Left lung (tissue), 10 donors: ENCODE data around the gene GIMAP5. TPM values are rescaled to one million over a fixed set of nuclear protein-coding genes. Genes with fewer than 3 reads are reported as not detected.

ENCODE experiments used
- ATAC-seq: fragments of 200-7000 bp; cut with Tn5 transposase; one replicate; pipeline ENCODE4 v1.9.1; 2020; ENCODE audit warnings: moderate library complexity
- DNase-seq, 4 donors: peaks; one replicate each; pipeline ENCODE4 v3.0.0-alpha.2; 2013 to 2020
- H3K27ac ChIP-seq, 2 donors: fragments of 200-600 bp; sonication (generic) in 1 of 2; one replicate each; pipeline versions ENCODE4 v1.5.0 to v1.8.0; 2020 to 2021
- H3K27me3 ChIP-seq, 2 donors: fragments of 200-600 bp; sonication (generic) in 1 of 2; one replicate each; pipeline versions ENCODE4 v1.5.0 to v1.8.0; 2020 to 2021
- H3K36me3 ChIP-seq, 2 donors: fragments of 200-600 bp; sonication (generic) in 1 of 2; one replicate each; pipeline versions ENCODE4 v1.5.0 to v1.8.0; 2020 to 2021
- H3K4me1 ChIP-seq, 2 donors: fragments of 200-600 bp; one replicate each; pipeline ENCODE4 v1.8.0; 2021
- H3K4me3 ChIP-seq, 2 donors: fragments of 200-600 bp; sonication (generic) in 1 of 2; one replicate each; pipeline versions ENCODE4 v1.5.0 to v1.8.0; 2020 to 2021; ENCODE audit warnings: mild to moderate bottlenecking in 1 of 2
- H3K9me3 ChIP-seq, 2 donors: fragments of 200-600 bp; sonication (generic) in 1 of 2; one replicate each; pipeline versions ENCODE4 v1.5.0 to v1.8.0; 2020 to 2021
- CTCF ChIP-seq, 2 donors: fragments of 200-600 bp; sonication (generic) in 1 of 2; IDR thresholded peaks; one replicate each; pipeline versions ENCODE4 v1.5.0 to v1.8.0; 2021; ENCODE audit warnings: antibody characterized with exemption in 2 of 2
- intact Hi-C, 2 donors: fragments of 100-400 bp; cut with DNase I; formaldehyde crosslinking; loops; one replicate each; pipeline versions ENCODE4 v1.11.2 to v1.14.2; 2022
- polyA plus RNA-seq, 6 donors: library from polyadenylated mRNA; unstranded; fragments of 120-200 nt; gene quantifications; one replicate each; pipeline ENCODE4 v1.2.1, GENCODE V29; 2013; ENCODE audit not compliant: insufficient read length in 6 of 6
- total RNA-seq, 2 donors: library from RNA; stranded (reverse); fragmentation: NEBNext Ultra II Directional; extraction: Animal tissue kit (Norgen Biotek cat#: 25700); gene quantifications; one replicate each; pipeline ENCODE4 v1.2.1, GENCODE V29; 2021
- donor health status: DM: no; HTN: yes; CAD: no.
- donor health status: DM: no; HTN: no; CAD: no.

GIMAP5 gene
- total and polyA plus RNA-seq, 8 donors, result 9.8 to 37.8 (median 16.9) TPM

- H3K4me3 ChIP-seq, result no peak overlapping the region
- no peaks in the 10 kb centered on the region for H3K9me3 ChIP-seq
- peaks cover 10 to 74% of the 10 kb centered on the region in 2 donors for H3K4me1 ChIP-seq
- peak; percentile 3 for ATAC-seq
- intact Hi-C loops, result no loop called here
- TF ChIP-seq CTCF (IDR thresholded peaks at IDR 0.05), result no peak
- H3K27me3 ChIP-seq, result no peaks in the 10 kb centered on the region
- peak overlapping the region; percentile 73 to 80 for H3K27ac ChIP-seq
- no peaks in the 10 kb centered on the region for H3K36me3 ChIP-seq
- no peak for DNase-seq
Observed at GRCh38 chr7:150784120-150784736, 47.0 kb downstream of the GIMAP5 start.

- H3K27me3 ChIP-seq, result no peaks in the 10 kb centered on the region
- H3K4me3 ChIP-seq, result no peak overlapping the region
- ATAC-seq (peak; percentile 52), DNase-seq (peak in 1 of 4 donors; percentile 71)
- intact Hi-C loops, result no loop called here
- no peaks in the 10 kb centered on the region for H3K36me3 ChIP-seq
- peak overlapping the region; percentile 73 to 80 for H3K27ac ChIP-seq
- H3K4me1 ChIP-seq, result peaks cover 10 to 76% of the 10 kb centered on the region in 2 donors
- TF ChIP-seq CTCF (IDR thresholded peaks at IDR 0.05), result no peak
- H3K9me3 ChIP-seq, result no peaks in the 10 kb centered on the region
Observed at GRCh38 chr7:150784954-150785353, 47.7 kb downstream of the GIMAP5 start.

GRCh38 chr7:150787321-150788281, 50.4 kb downstream of the GIMAP5 start:
- DNase-seq (peak in 3 of 4 donors; percentile 37 to 70 (median 53)), ATAC-seq (peak; percentile 54)
- H3K36me3 ChIP-seq, result no peaks in the 10 kb centered on the region
- H3K27me3 ChIP-seq, result no peaks in the 10 kb centered on the region
- TF ChIP-seq CTCF (IDR thresholded peaks at IDR 0.05), result no peak
- H3K4me1 ChIP-seq, result peaks cover 8 to 66% of the 10 kb centered on the region in 2 donors
- H3K9me3 ChIP-seq, result no peaks in the 10 kb centered on the region
- intact Hi-C loops, result no loop called here
- peak overlapping the region; percentile 78 to 80 for H3K27ac ChIP-seq
- no peak overlapping the region for H3K4me3 ChIP-seq

GRCh38 chr7:150788474-150789269, 51.5 kb downstream of the GIMAP5 start:
- no peaks in the 10 kb centered on the region for H3K9me3 ChIP-seq
- H3K4me1 ChIP-seq, result peaks cover 8 to 62% of the 10 kb centered on the region in 2 donors
- intact Hi-C loops, result no loop called here
- DNase-seq, result peak in 1 of 4 donors; percentile 52
- no peak for ATAC-seq
- H3K27ac ChIP-seq, result peak overlapping the region; percentile 78 to 80
- no peaks in the 10 kb centered on the region for H3K36me3 ChIP-seq
- H3K4me3 ChIP-seq, result no peak overlapping the region
- H3K27me3 ChIP-seq, result peaks cover 0 to 5% of the 10 kb centered on the region in 2 donors
- TF ChIP-seq CTCF (IDR thresholded peaks at IDR 0.05), result no peak
